Type B pancreatic cell (in vitro differentiated cells): ENCODE data around the gene PLXDC1. TPM values are rescaled to one million over a fixed set of nuclear protein-coding genes. Genes with fewer than 3 reads are reported as not detected.

Experiments
- DNase-seq: peaks from one replicate; pipeline ENCODE4 v3.0.0; 2021; ENCODE audit warnings: mixed read lengths; ENCODE audit not compliant: unreplicated experiment; ENCODE audit errors: extremely low spot score
- H3K27ac Mint-ChIP-seq: 2 replicates; pipeline ENCODE4 v1.8.0; 2021; ENCODE audit warnings: mild to moderate bottlenecking, mixed read lengths
- H3K27me3 Mint-ChIP-seq: 2 replicates; pipeline ENCODE4 v1.8.0; 2021; ENCODE audit warnings: mixed read lengths
- H3K36me3 Mint-ChIP-seq: 2 replicates; pipeline ENCODE4 v1.8.0; 2021; ENCODE audit warnings: mixed read lengths
- H3K4me1 Mint-ChIP-seq: one replicate; pipeline ENCODE4 v1.8.0; 2021; ENCODE audit warnings: mixed read lengths; ENCODE audit not compliant: unreplicated experiment
- H3K4me3 Mint-ChIP-seq: 2 replicates; pipeline ENCODE4 v1.8.0; 2021; ENCODE audit warnings: mild to moderate bottlenecking, mixed read lengths
- H3K9me3 Mint-ChIP-seq: 2 replicates; pipeline ENCODE4 v1.8.0; 2021; ENCODE audit warnings: mixed read lengths
- CTCF ChIP-seq: fragments of 200-600 bp; sonication (generic); conservative IDR thresholded peaks from 2 replicates; pipeline ENCODE4 v1.5.0; 2021; ENCODE audit warnings: antibody characterized with exemption, mild to moderate bottlenecking
- total RNA-seq: library from RNA; stranded (reverse); gene quantifications from 2 replicates; pipeline ENCODE4 v1.2.1, GENCODE V29; 2021; ENCODE audit warnings: low replicate concordance

PLXDC1 gene
- total RNA-seq, 1 donor from 2014 or later, result 5.0 TPM

- Mint-ChIP-seq H3K9me3 (no peaks in the 10 kb centered on the region), H3K27me3 (peaks cover 4% of the 10 kb centered on the region), H3K4me1 (peaks cover 9% of the 10 kb centered on the region), H3K27ac (no peak overlapping the region), H3K4me3 (no peak overlapping the region), H3K36me3 (no peaks in the 10 kb centered on the region)
- no peak for TF ChIP-seq CTCF
- DNase-seq, result no peak
Observed at GRCh38 chr17:39018267-39019134, 132.9 kb downstream of the PLXDC1 start.

GRCh38 chr17:39016193-39017153 is 135.0 kb downstream of the PLXDC1 start:
- no peak for DNase-seq
- peaks cover 9% of the 10 kb centered on the region for H3K4me1 Mint-ChIP-seq
- H3K27me3 Mint-ChIP-seq, result peaks cover 15% of the 10 kb centered on the region
- no peak overlapping the region for H3K4me3 Mint-ChIP-seq
- H3K36me3 Mint-ChIP-seq, result no peaks in the 10 kb centered on the region
- H3K9me3 Mint-ChIP-seq, result no peaks in the 10 kb centered on the region
- H3K27ac Mint-ChIP-seq, result no peak overlapping the region
- no peak for TF ChIP-seq CTCF

DNA sequence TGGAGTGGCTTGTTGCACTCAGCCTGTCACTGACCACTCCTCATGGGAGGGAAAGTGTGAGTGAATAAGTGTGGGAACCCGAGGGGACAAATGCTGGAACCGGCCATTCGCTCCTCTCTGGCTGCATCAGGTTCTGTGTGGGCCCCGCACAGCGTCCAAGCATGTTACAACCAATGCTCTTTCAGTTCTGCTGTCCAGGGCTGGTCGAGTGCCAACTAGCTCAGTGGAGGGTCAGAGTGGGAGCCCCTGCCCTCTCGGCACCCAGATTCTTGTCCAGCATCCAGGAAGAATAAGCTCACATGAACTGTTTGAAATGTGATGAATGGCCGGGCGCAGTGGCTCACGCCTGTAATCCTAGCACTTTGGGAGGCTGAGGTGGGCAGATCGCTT is 135.9 kb downstream of the PLXDC1 start:
- peaks cover 9% of the 10 kb centered on the region for H3K4me1 Mint-ChIP-seq
- H3K9me3 Mint-ChIP-seq, result no peaks in the 10 kb centered on the region
- DNase-seq, result no peak
- no peak for TF ChIP-seq CTCF
- peaks cover 13% of the 10 kb centered on the region for H3K27me3 Mint-ChIP-seq
- H3K4me3 Mint-ChIP-seq, result no peak overlapping the region
- no peaks in the 10 kb centered on the region for H3K36me3 Mint-ChIP-seq
- no peak overlapping the region for H3K27ac Mint-ChIP-seq

DNA sequence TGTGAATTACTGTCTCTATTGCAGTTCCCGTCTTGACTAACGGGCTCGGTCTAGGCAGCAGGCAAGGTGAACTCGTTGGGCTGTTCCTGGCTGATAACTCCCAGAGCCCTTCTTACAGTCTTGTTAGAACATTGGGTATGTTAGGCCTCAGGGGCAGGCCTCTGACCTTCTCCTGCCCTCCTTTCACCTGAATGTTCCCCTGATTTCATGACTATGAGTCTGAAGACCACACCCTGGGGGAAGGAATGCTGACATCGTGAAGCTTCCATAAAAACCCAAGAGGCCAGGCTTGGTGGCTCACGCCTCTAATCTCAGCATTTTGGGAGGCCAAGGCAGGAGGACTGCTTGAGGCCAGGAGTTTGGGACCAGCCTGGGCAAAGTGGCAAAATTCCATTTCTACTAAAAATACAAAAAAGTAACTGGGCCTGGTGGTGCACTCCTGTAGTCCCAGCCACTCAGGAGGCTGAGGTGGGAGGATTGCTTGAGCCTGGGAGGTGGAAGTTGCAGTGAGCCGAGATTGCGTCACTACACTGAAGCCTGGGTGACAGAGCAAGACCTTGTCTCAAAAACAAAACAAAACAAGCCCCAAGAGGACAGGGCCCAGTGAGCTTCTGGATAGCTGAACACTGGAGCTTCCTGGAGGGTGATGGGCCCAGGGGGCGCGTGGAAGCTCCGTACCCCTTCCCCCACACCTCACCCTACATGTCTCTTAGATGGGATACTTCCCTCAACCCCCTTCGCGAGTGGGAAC is 136.5 kb downstream of the PLXDC1 start:
- Mint-ChIP-seq H3K36me3 (no peaks in the 10 kb centered on the region), H3K27ac (peak overlapping the region; percentile 48), H3K27me3 (peaks cover 12% of the 10 kb centered on the region), H3K9me3 (no peaks in the 10 kb centered on the region), H3K4me1 (peaks cover 9% of the 10 kb centered on the region), H3K4me3 (no peak overlapping the region)
- no peak for TF ChIP-seq CTCF
- DNase-seq, result no peak
